Measurements from ENCODE around the gene USH2A.

The USH2A gene

GRCh38 chr1:215645182-215645581, 778.1 kb downstream of the USH2A start:
- CTCF ChIA-PET, result no interaction called here

GRCh38 chr1:215643592-215644321, 779.5 kb downstream of the USH2A start:
- CTCF ChIA-PET, result no interaction called here
- POLR2A ChIA-PET, result no interaction called here
- TF ChIP-seq HDGF (IDR thresholded peaks at IDR 0.05; ENCODE audit: borderline replicate concordance) (no peak), ZNF384 (IDR thresholded peaks at IDR 0.05) (no peak), ELF4 (IDR thresholded peaks at IDR 0.05) (no peak), FOXK2 (IDR thresholded peaks at IDR 0.05) (no peak), FOXA1 (IDR thresholded peaks at IDR 0.05) (no peak), BHLHE40 (IDR thresholded peaks at IDR 0.05; ENCODE audit: borderline replicate concordance) (no peak), FOXM1 (IDR thresholded peaks at IDR 0.05; ENCODE audit: borderline replicate concordance) (no peak), L3MBTL2 (conservative IDR thresholded peaks at IDR 0.05) (no peak), ARNT (IDR thresholded peaks at IDR 0.05) (no peak), NFRKB (IDR thresholded peaks at IDR 0.05) (no peak), SUZ12 (IDR thresholded peaks at IDR 0.05) (no peak), LEF1 (IDR thresholded peaks at IDR 0.05; ENCODE audit: borderline replicate concordance) (no peak), CTBP1 (IDR thresholded peaks at IDR 0.05; ENCODE audit: borderline replicate concordance) (no peak), SP1 (IDR thresholded peaks at IDR 0.05) (no peak), TARDBP (IDR thresholded peaks at IDR 0.05) (no peak)
- TF ChIP-seq, protein P1, sequence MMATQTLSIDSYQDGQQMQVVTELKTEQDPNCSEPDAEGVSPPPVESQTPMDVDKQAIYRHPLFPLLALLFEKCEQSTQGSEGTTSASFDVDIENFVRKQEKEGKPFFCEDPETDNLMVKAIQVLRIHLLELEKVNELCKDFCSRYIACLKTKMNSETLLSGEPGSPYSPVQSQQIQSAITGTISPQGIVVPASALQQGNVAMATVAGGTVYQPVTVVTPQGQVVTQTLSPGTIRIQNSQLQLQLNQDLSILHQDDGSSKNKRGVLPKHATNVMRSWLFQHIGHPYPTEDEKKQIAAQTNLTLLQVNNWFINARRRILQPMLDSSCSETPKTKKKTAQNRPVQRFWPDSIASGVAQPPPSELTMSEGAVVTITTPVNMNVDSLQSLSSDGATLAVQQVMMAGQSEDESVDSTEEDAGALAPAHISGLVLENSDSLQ (IDR thresholded peaks at IDR 0.05), result no peak
- no peak for DNase-seq (ENCODE audit: extremely low spot score)

More at GRCh38 chr1:215645182-215645581, 778.1 kb downstream of the USH2A start:
- no peak for TF ChIP-seq ELF4 (IDR thresholded peaks at IDR 0.05)
- TF ChIP-seq FOXK2 (IDR thresholded peaks at IDR 0.05), result no peak
- TF ChIP-seq SP1 (IDR thresholded peaks at IDR 0.05), result no peak
- no peak for TF ChIP-seq HDGF (IDR thresholded peaks at IDR 0.05; ENCODE audit: borderline replicate concordance)
- TF ChIP-seq L3MBTL2 (conservative IDR thresholded peaks at IDR 0.05), result no peak
- no peak for TF ChIP-seq ARNT (IDR thresholded peaks at IDR 0.05)
- TF ChIP-seq, protein P1 (IDR thresholded peaks at IDR 0.05), result no peak
- TF ChIP-seq FOXM1 (IDR thresholded peaks at IDR 0.05; ENCODE audit: borderline replicate concordance), result no peak
- TF ChIP-seq ZNF384 (IDR thresholded peaks at IDR 0.05), result no peak
- no peak for TF ChIP-seq SUZ12 (IDR thresholded peaks at IDR 0.05)
- no peak for TF ChIP-seq BHLHE40 (IDR thresholded peaks at IDR 0.05; ENCODE audit: borderline replicate concordance)
- TF ChIP-seq FOXA1 (IDR thresholded peaks at IDR 0.05), result no peak
- TF ChIP-seq TARDBP (IDR thresholded peaks at IDR 0.05), result no peak
- no peak for DNase-seq (ENCODE audit: extremely low spot score)
- POLR2A ChIA-PET, result no interaction called here

DNA sequence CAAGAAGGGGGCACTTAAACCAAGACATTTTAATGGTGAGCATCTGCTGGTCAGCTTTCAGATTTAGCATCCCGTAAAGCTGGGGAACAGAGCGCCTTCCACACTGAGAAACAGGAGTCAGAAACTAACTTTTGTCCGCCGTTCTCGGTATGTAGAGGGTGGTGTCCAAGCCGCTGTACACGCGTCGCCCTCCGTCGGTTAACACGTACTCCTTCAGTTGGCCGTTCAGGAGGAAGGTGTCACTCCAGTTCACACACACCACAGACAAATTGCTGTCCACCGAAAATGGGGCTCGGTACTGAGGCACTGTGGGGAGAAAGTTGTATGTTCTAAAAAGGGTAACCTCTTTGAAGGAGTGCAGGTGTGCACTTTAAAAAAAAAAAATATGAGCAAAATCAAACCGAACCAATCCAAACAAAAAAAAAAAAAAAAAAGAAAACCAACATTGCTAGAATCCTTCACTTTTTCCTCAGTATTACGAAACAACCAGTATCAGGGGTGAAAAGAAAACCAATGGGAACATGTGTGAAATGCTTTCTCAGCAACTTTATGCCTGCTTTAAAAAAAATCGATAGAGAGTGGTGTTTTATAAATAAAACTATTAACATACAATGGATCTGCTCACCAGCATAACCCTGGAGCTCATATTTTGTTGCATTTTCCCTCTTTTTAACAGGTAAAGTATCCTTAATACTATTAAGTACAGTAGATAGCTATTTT, 782.7 kb downstream of the USH2A start:
- DNase-seq (ENCODE audit: extremely low spot score), result no peak
- POLR2A ChIA-PET, result no interaction called here
- CTCF ChIA-PET, result no interaction called here
- TF ChIP-seq LEF1 (IDR thresholded peaks at IDR 0.05; ENCODE audit: borderline replicate concordance) (no peak), FOXK2 (IDR thresholded peaks at IDR 0.05) (no peak), NFRKB (IDR thresholded peaks at IDR 0.05) (no peak), ARNT (IDR thresholded peaks at IDR 0.05) (no peak), BHLHE40 (IDR thresholded peaks at IDR 0.05; ENCODE audit: borderline replicate concordance) (no peak), CTBP1 (IDR thresholded peaks at IDR 0.05; ENCODE audit: borderline replicate concordance) (no peak), FOXA1 (IDR thresholded peaks at IDR 0.05) (no peak), ELF4 (IDR thresholded peaks at IDR 0.05) (no peak), FOXM1 (IDR thresholded peaks at IDR 0.05; ENCODE audit: borderline replicate concordance) (no peak), SUZ12 (IDR thresholded peaks at IDR 0.05) (no peak), ZNF384 (IDR thresholded peaks at IDR 0.05) (no peak), SP1 (IDR thresholded peaks at IDR 0.05) (no peak), L3MBTL2 (conservative IDR thresholded peaks at IDR 0.05) (no peak)
- TF ChIP-seq, protein P1 (IDR thresholded peaks at IDR 0.05), result no peak

GRCh38 chr1:215637041-215637573, 786.1 kb downstream of the USH2A start:
- no peak for DNase-seq (ENCODE audit: extremely low spot score)
- ChIA-PET CTCF (no interaction called here), POLR2A (no interaction called here)
- TF ChIP-seq SUZ12 (IDR thresholded peaks at IDR 0.05) (no peak), LEF1 (IDR thresholded peaks at IDR 0.05; ENCODE audit: borderline replicate concordance) (no peak), FOXM1 (IDR thresholded peaks at IDR 0.05; ENCODE audit: borderline replicate concordance) (no peak), ELF4 (IDR thresholded peaks at IDR 0.05) (no peak), FOXK2 (IDR thresholded peaks at IDR 0.05) (no peak), NFRKB (IDR thresholded peaks at IDR 0.05) (no peak), L3MBTL2 (conservative IDR thresholded peaks at IDR 0.05) (no peak), FOXA1 (IDR thresholded peaks at IDR 0.05) (no peak), BHLHE40 (IDR thresholded peaks at IDR 0.05; ENCODE audit: borderline replicate concordance) (no peak), TARDBP (IDR thresholded peaks at IDR 0.05) (no peak)

DNA sequence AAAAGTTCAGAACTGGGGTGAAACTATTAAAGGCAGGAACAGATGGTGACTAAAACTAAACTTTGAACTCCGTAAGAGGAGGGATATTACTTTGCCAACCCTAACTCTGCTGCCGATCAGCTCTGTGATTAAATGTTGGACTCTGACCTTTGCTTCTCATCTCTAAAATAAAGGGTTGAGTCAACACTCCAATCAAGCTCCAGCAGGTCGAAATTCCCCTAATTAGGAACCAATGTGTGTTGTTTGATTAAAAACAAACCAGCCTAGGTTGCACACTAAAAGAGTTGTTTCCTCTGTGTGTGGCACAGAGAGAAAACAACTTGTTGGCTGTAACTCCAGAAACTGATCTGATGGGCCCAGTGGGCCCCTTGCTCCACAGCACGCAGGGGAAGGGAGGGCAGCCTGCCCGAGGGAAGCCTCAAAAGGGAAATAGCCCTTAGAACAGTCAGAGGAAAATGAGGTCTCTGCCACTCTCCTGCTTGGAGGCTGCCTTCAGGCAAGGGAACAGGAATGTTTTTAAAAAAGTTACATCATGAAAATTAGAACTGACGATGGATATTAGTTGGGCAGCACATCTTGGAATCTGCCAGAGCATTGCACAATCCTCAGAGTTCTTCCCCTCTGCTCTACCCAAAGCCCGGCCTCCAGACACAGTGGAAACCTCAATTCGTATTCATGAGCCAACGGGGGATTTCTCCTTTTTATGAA, 786.8 kb downstream of the USH2A start:
- TF ChIP-seq HDGF (IDR thresholded peaks at IDR 0.05; ENCODE audit: borderline replicate concordance) (no peak), SUZ12 (IDR thresholded peaks at IDR 0.05) (no peak), FOXM1 (IDR thresholded peaks at IDR 0.05; ENCODE audit: borderline replicate concordance) (no peak), NFRKB (IDR thresholded peaks at IDR 0.05) (no peak), CTBP1 (IDR thresholded peaks at IDR 0.05; ENCODE audit: borderline replicate concordance) (no peak), SP1 (IDR thresholded peaks at IDR 0.05) (no peak), L3MBTL2 (conservative IDR thresholded peaks at IDR 0.05) (no peak), ARNT (IDR thresholded peaks at IDR 0.05) (no peak), BHLHE40 (IDR thresholded peaks at IDR 0.05; ENCODE audit: borderline replicate concordance) (no peak), FOXK2 (IDR thresholded peaks at IDR 0.05) (no peak), FOXA1 (IDR thresholded peaks at IDR 0.05) (no peak), ELF4 (IDR thresholded peaks at IDR 0.05) (no peak), ZNF384 (IDR thresholded peaks at IDR 0.05) (no peak), LEF1 (IDR thresholded peaks at IDR 0.05; ENCODE audit: borderline replicate concordance) (no peak), TARDBP (IDR thresholded peaks at IDR 0.05) (no peak)
- TF ChIP-seq, protein P1 (IDR thresholded peaks at IDR 0.05), result no peak
- POLR2A ChIA-PET, result no interaction called here
- CTCF ChIA-PET, result no interaction called here
- no peak for DNase-seq (ENCODE audit: extremely low spot score)

Data from HEK293T (cell line).